Measurements from ENCODE around the gene GPC5.
"Not testable (repeated sequence)": the region's sequence is repeated elsewhere in the genome, so short reads cannot be mapped to it uniquely, and the experiment has no call there.

The GPC5 gene

GRCh38 chr13:92825938-92826596 is 1427.6 kb downstream of the GPC5 start:
- no peak for DNase-seq

- DNase-seq: no peak
These were observed 1429.1 kb downstream of the GPC5 start for GRCh38 chr13:92827503-92827902.

- no peak for DNase-seq
These were observed 1431.5 kb downstream of the GPC5 start for GRCh38 chr13:92829930-92830329.

GRCh38 chr13:92830821-92831220 is 1432.4 kb downstream of the GPC5 start:
- no peak for DNase-seq

GRCh38 chr13:92833071-92833470 is 1434.7 kb downstream of the GPC5 start:
- DNase-seq: no peak

GRCh38 chr13:92836171-92836570 is 1437.8 kb downstream of the GPC5 start:
- no peak for DNase-seq

GRCh38 chr13:92838786-92839185 is 1440.4 kb downstream of the GPC5 start:
- no peak for DNase-seq

- no peak for DNase-seq
These were observed 1443.7 kb downstream of the GPC5 start for GRCh38 chr13:92842145-92842544.

- no peak for DNase-seq
These were observed 1445.1 kb downstream of the GPC5 start for GRCh38 chr13:92843549-92843948.

- DNase-seq: no peak
These were observed 1451.0 kb downstream of the GPC5 start for GRCh38 chr13:92849381-92849780.

- DNase-seq: no peak
These were observed 1466.3 kb downstream of the GPC5 start for GRCh38 chr13:92864584-92865284.

- no peak for DNase-seq
These were observed 1474.6 kb downstream of the GPC5 start for GRCh38 chr13:92873029-92873428.

GRCh38 chr13:92886535-92887077 is 1488.2 kb downstream of the GPC5 start:
- no peak for DNase-seq

- no peak for DNase-seq
These were observed 1496.0 kb downstream of the GPC5 start for GRCh38 chr13:92894447-92894846.

- DNase-seq: no peak
These were observed 1498.4 kb downstream of the GPC5 start for GRCh38 chr13:92896842-92897241.

GRCh38 chr13:92898946-92899345 is 1500.5 kb downstream of the GPC5 start:
- not testable (repeated sequence) for DNase-seq

GRCh38 chr13:92900446-92900845 is 1502.0 kb downstream of the GPC5 start:
- DNase-seq: no peak

- DNase-seq: no peak
These were observed 1503.3 kb downstream of the GPC5 start for GRCh38 chr13:92901739-92902138.

GRCh38 chr13:92912629-92913028 is 1514.2 kb downstream of the GPC5 start:
- no peak for DNase-seq

- no peak for DNase-seq
These were observed 1515.4 kb downstream of the GPC5 start for GRCh38 chr13:92913840-92914239.

Measured in stimulated activated CD8-positive, alpha-beta memory T cell treated with anti-CD3 and anti-CD28 coated beads, Interleukin-4, amount 100 ng/mL, for 48 hours (primary cell).